Testis (tissue), 3 donors: ENCODE measurements around the gene PUS3. TPM values are rescaled to one million over a fixed set of nuclear protein-coding genes. Genes with fewer than 3 reads are reported as not detected.
A peak's percentile ranks its signal among the peaks of the same experiment; 100 is the strongest.
"Not testable (repeated sequence)": the region's sequence is repeated elsewhere in the genome, so short reads cannot be mapped to it uniquely, and the experiment has no call there.

Source experiments
- DNase-seq: peaks from one replicate; pipeline ENCODE4 v3.0.0-alpha.2; 2019
- H3K27ac ChIP-seq, 2 donors: fragments of 200-600 bp; sonication (generic); one replicate each; pipeline ENCODE4 v1.5.1; 2019
- H3K27me3 ChIP-seq: fragments of 200-600 bp; sonication (generic); one replicate; pipeline ENCODE4 v1.5.1; 2019
- H3K36me3 ChIP-seq: fragments of 200-600 bp; sonication (generic); one replicate; pipeline ENCODE4 v1.5.1; 2017; ENCODE audit warnings: low read depth; ENCODE audit errors: missing control alignments
- H3K4me1 ChIP-seq: fragments of 200-600 bp; sonication (generic); one replicate; pipeline ENCODE4 v1.5.1; 2019
- H3K4me3 ChIP-seq, 2 donors: fragments of 200-600 bp; sonication (generic); one replicate each; pipeline ENCODE4 v1.5.1; 2017 to 2019
- H3K9me3 ChIP-seq: fragments of 200-600 bp; sonication (generic); one replicate; pipeline ENCODE4 v1.5.1; 2017
- POLR2A ChIP-seq: fragments of 450-650 bp; IDR thresholded peaks from one replicate; pipeline ENCODE4 v1.6.1; 2017; ENCODE audit warnings: antibody characterized with exemption, mild to moderate bottlenecking, moderate library complexity
- WGBS, 2 donors: methylation state at CpG; one replicate each; pipeline ENCODE4 v1.1.5; 2018; 5-methylcytosine and 5-hydroxymethylcytosine counted together
- intact Hi-C: fragments of 100-400 bp; cut with DNase I; formaldehyde crosslinking; loops from one replicate; pipeline ENCODE4 v1.15.1; 2023; ENCODE audit warnings: low total_unique reads
- polyA plus RNA-seq: library from polyadenylated mRNA; stranded (reverse); fragments of 350-450 nt; fragmentation: Illumina TruSeq; extraction: RNeasy Lipid Tissue Mini Kit (QIAGEN cat#74804); gene quantifications from one replicate; pipeline ENCODE4 v1.2.3, GENCODE V29; 2014; ENCODE audit warnings: low read depth, low replicate concordance; ENCODE audit not compliant: insufficient read depth
- total RNA-seq, 2 donors: library from RNA; depleted of rRNA; stranded (reverse); fragments of >200 nt; gene quantifications; one replicate each; pipeline ENCODE4 v1.2.3, GENCODE V29; 2016
- TF ChIP-seq, protein P1 (sequence below), 3 experiments: fragments of 450-650 bp in 2 of 3; fragments of 200-600 bp in 1 of 3; sonication (generic) in 1 of 3; IDR thresholded peaks; one replicate each; pipeline ENCODE4 v1.5.1; 2016 to 2019; ENCODE audit warnings: antibody characterized with exemption in 3 of 3, mild to moderate bottlenecking in 2 of 3, moderate library complexity in 1 of 3

The PUS3 gene
- total and polyA plus RNA-seq, 3 donors from 2014 or later = 6.1 to 9.4 (median 8.4) TPM

DNA sequence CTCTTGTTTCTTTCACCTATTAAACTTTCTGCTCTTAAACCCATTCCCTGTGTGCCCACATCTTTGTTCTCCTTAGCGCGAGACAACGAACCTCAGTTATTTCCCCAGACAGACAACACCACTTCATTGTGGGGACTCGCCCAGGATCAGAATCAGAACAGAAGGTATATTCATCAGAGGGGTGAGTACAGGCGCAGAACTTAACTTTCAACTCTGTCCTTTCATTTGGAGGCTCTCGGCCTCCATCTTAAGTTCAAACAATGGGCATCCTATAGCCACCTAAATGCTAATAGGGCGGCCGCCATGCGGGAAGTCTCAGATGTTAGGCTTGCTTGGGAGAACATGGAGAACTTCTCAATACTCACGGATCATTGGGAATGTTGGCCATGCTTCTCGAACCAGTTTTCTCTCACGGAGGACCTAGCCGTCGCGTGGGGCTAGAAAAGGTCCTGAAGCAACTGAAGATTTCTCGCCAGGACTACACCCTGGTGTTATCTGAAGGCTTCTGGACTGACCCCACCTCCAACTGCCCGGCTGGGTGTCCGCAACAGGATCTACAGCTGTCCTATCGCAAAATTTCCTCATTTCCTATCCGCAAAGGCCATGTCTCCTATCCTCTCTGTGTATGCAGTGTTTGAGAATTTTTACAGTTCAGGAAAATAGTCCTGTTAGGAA lies 29.0 kb downstream of the PUS3 start:
- Histone ChIP-seq H3K4me3 (peak overlapping the region in 1 of 2 donors; percentile 24), H3K36me3 (no peaks in the 10 kb centered on the region), H3K4me1 (no peaks in the 10 kb centered on the region), H3K9me3 (no peaks in the 10 kb centered on the region), H3K27ac (no peak overlapping the region), H3K27me3 (no peaks in the 10 kb centered on the region)
- 53 to 59% methylated on average over 20 of the region's 20 CpGs for WGBS, 2 donors
- intact Hi-C loops = loop anchor here (10.0 kb wide), 1 partner anchor 249 kb away; the partner anchor contains the start of gene CHEK1
- TF ChIP-seq, protein P1, sequence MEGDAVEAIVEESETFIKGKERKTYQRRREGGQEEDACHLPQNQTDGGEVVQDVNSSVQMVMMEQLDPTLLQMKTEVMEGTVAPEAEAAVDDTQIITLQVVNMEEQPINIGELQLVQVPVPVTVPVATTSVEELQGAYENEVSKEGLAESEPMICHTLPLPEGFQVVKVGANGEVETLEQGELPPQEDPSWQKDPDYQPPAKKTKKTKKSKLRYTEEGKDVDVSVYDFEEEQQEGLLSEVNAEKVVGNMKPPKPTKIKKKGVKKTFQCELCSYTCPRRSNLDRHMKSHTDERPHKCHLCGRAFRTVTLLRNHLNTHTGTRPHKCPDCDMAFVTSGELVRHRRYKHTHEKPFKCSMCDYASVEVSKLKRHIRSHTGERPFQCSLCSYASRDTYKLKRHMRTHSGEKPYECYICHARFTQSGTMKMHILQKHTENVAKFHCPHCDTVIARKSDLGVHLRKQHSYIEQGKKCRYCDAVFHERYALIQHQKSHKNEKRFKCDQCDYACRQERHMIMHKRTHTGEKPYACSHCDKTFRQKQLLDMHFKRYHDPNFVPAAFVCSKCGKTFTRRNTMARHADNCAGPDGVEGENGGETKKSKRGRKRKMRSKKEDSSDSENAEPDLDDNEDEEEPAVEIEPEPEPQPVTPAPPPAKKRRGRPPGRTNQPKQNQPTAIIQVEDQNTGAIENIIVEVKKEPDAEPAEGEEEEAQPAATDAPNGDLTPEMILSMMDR (IDR thresholded peaks at IDR 0.05) = no peak
- no peak for TF ChIP-seq POLR2A
- DNase-seq = no peak

DNA sequence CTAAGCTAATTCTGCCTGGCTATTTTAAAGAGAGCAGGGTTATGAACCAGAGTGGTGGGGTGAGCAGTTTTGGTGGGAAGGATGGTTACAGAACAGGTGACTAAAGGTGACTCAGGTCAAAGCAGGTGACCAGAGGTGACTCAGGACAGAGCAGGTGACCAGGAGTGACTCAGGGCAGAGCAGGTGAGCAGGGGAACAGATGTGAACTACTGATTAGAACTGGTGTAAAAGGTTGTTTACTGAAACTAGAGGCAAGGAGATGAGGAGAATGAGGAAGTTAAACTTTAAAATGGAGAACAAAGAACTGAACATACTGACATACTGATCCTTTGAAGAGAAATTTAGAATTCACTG lies 30.9 kb downstream of the PUS3 start:
- intact Hi-C loops = loop anchor here (10.0 kb wide), 1 partner anchor 247 kb away; the partner anchor contains the start of gene CHEK1

DNA sequence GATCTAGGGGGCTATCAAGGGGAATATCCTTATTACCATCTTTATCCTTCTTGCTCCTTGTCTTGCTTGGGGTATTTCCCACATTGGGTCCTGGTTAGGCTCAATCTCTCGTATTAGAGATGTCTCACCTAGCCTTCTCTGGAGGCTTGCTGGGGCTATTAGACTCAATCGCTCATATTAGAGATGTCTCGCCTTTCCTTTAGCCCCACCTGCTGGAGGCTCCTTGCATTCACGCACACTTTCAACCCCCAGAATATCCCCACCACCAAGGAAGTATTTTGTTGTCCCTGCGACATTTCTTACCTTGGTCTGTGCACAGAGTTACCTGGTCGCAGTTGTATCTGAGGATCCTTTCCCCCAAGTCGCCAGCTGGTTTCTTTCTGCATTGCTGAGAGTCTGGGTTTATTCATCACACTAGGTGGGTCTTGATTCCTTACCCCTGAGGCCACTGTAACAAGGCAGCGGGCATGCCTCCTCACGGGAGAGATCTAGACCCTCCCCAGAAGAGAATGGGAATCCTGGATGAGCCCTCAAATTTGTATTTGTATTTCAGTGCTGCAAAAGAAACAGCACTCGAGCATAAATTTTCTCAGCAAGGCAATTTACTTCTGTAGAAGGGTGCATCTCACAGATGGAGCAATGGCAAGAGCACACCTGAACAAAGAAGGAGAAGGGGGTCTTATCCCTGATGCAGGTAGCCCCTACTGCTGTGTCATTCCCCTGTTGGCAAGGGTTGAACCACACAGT lies 31.4 kb downstream of the PUS3 start:
- Histone ChIP-seq H3K27ac (no peak overlapping the region), H3K4me3 (no peak overlapping the region), H3K36me3 (no peaks in the 10 kb centered on the region), H3K9me3 (no peaks in the 10 kb centered on the region), H3K27me3 (no peaks in the 10 kb centered on the region), H3K4me1 (no peaks in the 10 kb centered on the region)
- intact Hi-C loops = loop anchor here (10.0 kb wide), 1 partner anchor 247 kb away; the partner anchor contains the start of gene CHEK1
- 44 to 56% methylated on average over 10 of the region's 10 CpGs for WGBS, 2 donors
- DNase-seq = peak; percentile 69
- no peak for TF ChIP-seq POLR2A
- TF ChIP-seq, protein P1 (IDR thresholded peaks at IDR 0.05) = peak in 2 of 3 experiments; percentile 32 to 38

More for the DNA sequence above, 30.9 kb downstream of the PUS3 start:
- no peak overlapping the region for H3K27ac ChIP-seq
- H3K27me3 ChIP-seq = no peaks in the 10 kb centered on the region
- no peaks in the 10 kb centered on the region for H3K4me1 ChIP-seq
- TF ChIP-seq, protein P1 (IDR thresholded peaks at IDR 0.05) = no peak
- TF ChIP-seq POLR2A = no peak
- no peak overlapping the region for H3K4me3 ChIP-seq
- H3K36me3 ChIP-seq = no peaks in the 10 kb centered on the region
- no peak for DNase-seq
- no peaks in the 10 kb centered on the region for H3K9me3 ChIP-seq

DNA sequence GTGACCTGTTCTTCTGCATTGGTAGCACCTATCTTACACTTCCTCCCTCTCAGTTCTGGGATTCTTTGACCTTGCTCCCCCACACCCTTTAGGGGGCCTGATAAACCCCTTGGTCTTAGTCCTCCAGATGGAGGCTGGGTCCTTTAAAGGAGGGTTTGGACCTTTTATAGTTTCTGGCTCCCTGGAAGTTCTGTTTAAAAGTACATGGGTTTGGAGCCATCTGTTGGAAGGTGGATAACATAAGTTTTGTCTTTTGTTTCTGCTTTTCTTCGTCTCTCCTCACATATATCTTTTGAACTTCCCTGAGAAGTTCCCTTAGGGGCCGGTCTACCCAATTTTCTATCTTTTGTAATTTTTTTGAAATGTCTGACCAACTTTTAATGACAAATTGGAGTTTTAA lies 33.5 kb downstream of the PUS3 start:
- Histone ChIP-seq H3K9me3 (no peaks in the 10 kb centered on the region), H3K27ac (no peak overlapping the region), H3K4me1 (no peaks in the 10 kb centered on the region), H3K4me3 (no peak overlapping the region), H3K27me3 (no peaks in the 10 kb centered on the region), H3K36me3 (no peaks in the 10 kb centered on the region)
- no peak for DNase-seq
- intact Hi-C loops = no loop called here
- TF ChIP-seq, protein P1 (IDR thresholded peaks at IDR 0.05) = no peak
- TF ChIP-seq POLR2A = no peak
- WGBS, 2 donors = 57 to 72% methylated on average over 2 of the region's 2 CpGs

DNA sequence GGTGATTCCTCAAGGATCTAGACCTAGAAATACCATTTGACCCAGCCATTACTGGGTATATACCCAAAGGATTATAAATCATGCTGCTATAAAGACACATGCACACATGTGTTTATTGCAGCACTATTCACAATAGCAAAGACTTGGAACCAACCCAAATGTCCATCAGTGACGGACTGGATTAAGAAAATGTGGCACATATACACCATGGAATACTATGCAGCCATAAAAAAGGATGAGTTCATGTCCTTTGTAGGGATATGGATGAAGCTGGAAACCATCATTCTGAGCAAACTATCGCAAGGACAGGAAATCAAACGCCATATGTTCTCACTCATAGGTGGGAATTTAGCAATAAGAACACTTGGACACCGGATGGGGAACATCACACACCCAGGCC lies 37.7 kb downstream of the PUS3 start:
- DNase-seq, intact Hi-C loops, H3K4me3 ChIP-seq, H3K27ac ChIP-seq, H3K4me1 ChIP-seq, H3K27me3 ChIP-seq, H3K9me3 ChIP-seq, H3K36me3 ChIP-seq: not testable (repeated sequence)
- WGBS, 2 donors = 93 to 94% methylated on average over 4 of the region's 4 CpGs

DNA sequence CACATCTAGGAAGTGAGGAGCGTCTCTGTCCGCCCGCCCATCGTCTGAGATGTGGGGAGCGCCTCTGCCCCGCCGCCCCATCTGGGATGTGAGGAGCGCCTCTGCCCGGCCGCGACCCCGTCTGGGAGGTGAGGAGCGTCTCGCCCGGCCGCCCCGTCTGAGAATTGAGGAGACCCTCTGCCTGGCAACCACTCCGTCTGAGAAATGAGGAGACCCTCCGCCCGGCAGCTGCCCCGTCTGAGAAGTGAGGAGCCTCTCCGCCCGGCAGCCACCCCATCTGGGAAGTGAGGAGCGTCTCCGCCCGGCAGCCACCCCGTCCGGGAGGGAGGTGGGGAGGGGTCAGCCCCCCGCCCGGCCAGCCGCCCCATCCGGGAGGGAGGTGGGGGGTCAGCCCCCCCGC lies 40.2 kb downstream of the PUS3 start:
- WGBS, 2 donors = 85% methylated on average over 8 of the region's 33 CpGs; no CpG with 5 or more reads in 1 of the 2 donors
- intact Hi-C loops, H3K9me3 ChIP-seq, H3K36me3 ChIP-seq, H3K4me1 ChIP-seq, DNase-seq, H3K4me3 ChIP-seq, H3K27ac ChIP-seq, H3K27me3 ChIP-seq: not testable (repeated sequence)

GRCh38 chr11:125857670-125858069 lies 45.3 kb downstream of the PUS3 start:
- H3K36me3 ChIP-seq, H3K27me3 ChIP-seq, H3K4me1 ChIP-seq, H3K27ac ChIP-seq, H3K4me3 ChIP-seq, H3K9me3 ChIP-seq, DNase-seq, intact Hi-C loops: not testable (repeated sequence)
- WGBS, 2 donors = 86 to 93% methylated on average over 7 to 9 of the region's 9 CpGs
